Measurements from ENCODE around the gene CRB2.

Gene CRB2

GRCh38 chr9:123331346-123332060 is 24.5 kb upstream of the CRB2 start:
- no peak for DNase-seq

- DNase-seq: peak; percentile 25
Observed at GRCh38 chr9:123333058-123333669, 22.8 kb upstream of the CRB2 start.

- no peak for DNase-seq
Observed at GRCh38 chr9:123334639-123335038, 21.4 kb upstream of the CRB2 start.

DNA sequence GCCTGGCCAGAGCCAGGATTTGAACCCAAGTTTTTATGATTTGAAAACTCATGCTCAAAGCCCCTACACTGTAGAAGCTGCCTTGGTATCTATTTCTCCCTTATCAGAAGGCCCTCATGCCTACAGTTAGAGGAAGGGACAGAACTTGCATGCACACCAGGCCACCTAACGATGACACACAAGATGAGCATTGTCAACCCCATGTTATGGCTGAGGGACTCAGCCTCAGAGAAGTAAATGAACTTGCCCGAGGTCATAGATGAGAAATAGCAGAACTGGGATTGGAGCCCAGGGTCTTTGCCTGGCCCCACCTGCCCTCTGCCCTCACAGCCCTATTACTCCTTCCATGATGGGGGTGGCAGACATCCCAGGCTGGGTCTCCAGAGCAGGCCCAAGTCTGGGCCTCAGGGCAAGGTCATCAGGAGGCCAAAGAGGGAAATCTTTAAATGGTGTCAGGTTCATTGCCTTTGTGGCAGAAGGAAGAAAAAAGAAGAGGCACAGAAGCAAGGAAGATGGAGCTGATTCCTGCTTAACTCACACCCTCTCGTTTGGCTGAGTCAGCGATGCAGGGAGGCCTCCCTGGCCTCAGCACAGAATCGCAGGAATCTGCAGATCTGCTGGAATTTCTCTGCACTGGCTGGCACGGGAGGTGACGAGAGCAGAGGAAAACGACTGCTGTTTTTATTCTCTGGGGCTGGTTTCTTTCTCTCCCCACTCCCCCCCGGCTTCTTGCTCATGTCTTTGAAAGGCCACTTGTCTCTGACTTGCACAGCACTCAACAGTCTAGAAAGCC is 20.6 kb upstream of the CRB2 start:
- DNase-seq: no peak

DNA sequence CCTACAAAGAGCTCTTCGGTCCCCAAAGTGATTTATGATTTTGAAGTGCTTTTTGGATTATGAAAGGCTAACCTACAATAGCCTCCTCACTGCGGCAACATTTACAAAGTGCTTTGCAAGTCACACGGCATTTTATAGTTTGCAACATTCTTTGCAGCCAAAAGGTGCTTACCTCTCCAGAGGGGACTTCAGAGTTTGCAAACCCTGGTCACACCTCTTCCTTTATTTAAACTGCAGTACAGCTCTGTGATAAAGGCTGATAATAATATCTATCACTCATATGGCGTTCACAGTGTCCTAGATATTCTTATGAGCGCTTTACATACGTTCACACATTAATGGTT is 20.0 kb upstream of the CRB2 start:
- DNase-seq: no peak

- DNase-seq: no peak
Observed at GRCh38 chr9:123336449-123336848, 19.5 kb upstream of the CRB2 start.

GRCh38 chr9:123336959-123337358 is 19.0 kb upstream of the CRB2 start:
- no peak for DNase-seq

- no peak for DNase-seq
Observed at GRCh38 chr9:123337971-123338370, 18.0 kb upstream of the CRB2 start.

GRCh38 chr9:123338710-123339665 is 17.0 kb upstream of the CRB2 start:
- peak; percentile 77 for DNase-seq

DNA sequence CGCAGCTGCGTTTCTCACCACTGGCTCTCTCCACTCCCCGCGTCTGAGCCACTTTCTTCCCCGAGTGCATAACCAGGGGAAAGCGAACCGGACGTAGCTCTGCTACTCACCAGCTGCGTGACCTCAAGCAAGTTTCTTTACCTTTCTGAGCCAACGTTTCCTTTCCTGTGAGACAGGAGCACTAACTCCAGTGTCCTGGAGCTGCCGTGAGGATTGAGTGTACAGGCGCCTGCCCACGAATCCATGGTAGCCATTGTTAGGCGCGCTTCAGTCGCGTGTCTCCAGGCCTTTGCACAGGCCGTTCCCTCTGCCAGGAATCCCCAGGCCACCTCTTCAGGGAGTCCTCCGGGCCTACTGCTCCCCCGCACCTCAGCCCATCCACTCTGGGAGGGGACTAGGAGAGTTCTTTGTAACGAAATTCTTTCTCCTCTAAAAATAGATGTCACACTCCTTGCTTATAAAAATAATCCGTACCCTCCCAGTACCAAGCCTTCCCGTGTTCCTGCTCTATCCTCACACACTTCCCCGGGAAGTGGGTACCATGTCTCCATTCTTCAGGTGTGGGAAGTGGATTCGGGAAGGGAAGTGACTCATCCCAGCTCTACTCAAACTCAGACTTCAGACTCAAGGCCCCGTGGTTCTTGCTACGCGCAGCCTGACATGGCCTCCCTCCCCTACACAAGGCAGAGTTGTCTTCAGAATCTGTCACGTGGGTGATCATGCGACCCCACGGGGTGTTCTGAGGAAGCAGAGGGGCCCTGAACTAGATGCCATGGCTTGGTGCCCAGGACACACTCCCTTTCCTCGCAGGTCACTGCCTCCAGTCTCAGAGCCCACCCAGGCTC is 16.1 kb upstream of the CRB2 start:
- peak; percentile 70 for DNase-seq

GRCh38 chr9:123341816-123342215 is 14.2 kb upstream of the CRB2 start:
- no peak for DNase-seq

- DNase-seq: no peak
Observed at GRCh38 chr9:123342247-123342646, 13.8 kb upstream of the CRB2 start.

DNA sequence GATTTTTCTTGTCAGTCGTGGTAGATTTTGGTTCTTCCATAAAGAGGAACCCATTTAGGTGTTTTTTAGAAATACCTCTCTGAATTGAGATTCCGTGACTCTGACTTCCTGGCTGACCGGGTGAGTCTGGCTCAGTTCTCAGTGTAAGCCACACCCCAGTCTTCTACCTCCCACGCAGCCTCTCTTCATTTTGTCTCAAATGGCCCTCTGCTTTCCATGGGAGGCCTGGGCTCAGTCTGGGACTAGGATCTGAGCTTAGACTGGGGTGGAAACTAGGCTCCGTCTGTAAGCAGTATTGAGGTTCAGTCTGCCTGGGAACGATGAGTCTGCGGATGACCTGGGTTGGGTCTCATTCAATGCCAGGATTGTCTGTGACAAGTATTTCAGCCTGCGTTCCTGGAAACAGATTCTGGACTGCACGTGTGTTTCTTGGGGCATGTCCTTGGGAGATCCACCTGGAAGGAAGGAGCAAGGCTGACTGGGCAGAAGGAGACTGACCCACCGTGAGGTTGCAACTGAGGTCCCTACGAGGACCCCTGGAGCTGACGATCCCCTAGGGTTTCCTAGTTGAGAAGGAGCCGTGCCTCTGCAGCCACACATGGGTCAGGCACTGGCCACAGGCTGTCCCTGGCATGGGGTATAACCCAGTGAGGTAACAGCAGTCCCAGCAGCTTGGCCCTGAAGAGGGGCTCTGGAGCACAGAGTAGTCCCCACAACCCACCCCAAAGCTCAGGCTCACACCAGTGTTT is 12.4 kb upstream of the CRB2 start:
- DNase-seq: no peak

DNA sequence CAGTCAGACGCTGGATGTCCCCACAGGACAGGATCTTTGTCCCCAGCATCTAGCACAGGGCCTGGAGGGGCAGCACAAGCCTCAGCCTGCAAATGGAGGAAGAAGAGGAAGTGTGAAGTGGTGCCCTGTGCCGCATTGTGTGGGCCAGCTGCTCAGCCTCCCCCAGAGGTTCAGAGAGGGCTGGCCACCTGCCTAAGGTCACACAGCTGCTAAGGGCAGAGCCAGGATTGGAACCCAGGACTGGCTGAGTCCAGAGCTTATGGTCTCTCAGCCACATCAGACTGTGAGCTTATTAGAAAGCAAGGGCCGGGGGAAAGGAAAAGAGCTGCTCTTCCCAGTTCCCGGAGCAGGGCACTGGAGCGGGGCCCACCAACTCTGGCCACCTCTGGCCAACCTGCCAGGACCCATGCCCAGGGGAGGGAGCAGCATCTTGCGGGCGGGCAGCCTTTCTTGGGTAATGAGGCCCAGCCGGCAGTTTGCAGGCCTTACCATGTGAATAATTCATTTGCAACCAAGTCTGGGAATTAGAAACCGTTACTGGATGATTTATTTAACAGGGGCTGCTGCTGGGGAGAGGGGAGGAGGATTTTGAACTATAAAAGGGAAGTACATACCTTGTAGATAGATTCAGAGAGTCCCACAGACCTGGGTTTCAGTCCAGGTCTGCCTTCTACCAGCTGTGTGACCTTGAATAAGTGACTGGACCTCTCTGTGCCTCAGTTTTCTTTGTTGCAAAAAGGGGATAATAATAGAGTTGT is 11.6 kb upstream of the CRB2 start:
- no peak for DNase-seq

DNA sequence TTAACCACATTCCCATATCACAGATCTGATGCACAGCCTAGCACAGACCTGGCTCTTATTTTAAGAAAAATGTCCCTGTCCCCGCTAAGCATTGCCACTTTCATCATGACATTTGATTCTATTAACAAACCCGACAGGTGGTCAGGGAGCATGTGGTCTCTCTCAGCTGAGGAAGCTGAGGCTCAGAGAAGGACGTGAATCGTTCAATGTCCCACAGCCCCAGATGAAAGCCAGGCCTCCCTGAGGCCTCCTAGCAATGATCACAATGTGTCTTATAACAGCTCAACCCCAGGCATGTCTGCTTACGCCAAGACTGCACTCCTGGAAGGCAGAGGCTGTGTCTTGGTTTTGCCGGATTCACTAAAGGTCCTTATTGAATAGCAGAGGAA is 10.4 kb upstream of the CRB2 start:
- DNase-seq: no peak

- DNase-seq: no peak
Observed at GRCh38 chr9:123346026-123346425, 10.0 kb upstream of the CRB2 start.

DNA sequence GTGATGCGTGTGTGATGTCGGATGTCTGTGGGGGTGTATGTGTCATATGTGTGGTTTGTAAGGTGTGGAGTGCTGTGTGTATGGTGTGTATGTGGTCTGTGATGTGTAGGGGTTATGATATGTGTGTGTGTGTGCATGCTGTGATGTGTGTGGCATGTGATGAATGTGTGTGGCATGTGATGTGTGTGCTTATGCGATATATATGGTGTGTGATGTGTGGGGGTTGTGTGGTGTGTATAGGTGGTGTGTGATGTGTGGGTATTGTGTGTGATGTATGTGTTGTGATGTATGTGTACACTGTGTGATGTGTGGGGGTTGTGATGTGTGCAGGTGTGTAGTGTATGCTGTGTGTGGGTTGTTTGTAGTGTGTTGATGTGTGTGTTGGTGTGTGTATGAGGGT is 9.2 kb upstream of the CRB2 start:
- no peak for DNase-seq

GRCh38 chr9:123347289-123348060 is 8.5 kb upstream of the CRB2 start:
- DNase-seq: no peak

DNA sequence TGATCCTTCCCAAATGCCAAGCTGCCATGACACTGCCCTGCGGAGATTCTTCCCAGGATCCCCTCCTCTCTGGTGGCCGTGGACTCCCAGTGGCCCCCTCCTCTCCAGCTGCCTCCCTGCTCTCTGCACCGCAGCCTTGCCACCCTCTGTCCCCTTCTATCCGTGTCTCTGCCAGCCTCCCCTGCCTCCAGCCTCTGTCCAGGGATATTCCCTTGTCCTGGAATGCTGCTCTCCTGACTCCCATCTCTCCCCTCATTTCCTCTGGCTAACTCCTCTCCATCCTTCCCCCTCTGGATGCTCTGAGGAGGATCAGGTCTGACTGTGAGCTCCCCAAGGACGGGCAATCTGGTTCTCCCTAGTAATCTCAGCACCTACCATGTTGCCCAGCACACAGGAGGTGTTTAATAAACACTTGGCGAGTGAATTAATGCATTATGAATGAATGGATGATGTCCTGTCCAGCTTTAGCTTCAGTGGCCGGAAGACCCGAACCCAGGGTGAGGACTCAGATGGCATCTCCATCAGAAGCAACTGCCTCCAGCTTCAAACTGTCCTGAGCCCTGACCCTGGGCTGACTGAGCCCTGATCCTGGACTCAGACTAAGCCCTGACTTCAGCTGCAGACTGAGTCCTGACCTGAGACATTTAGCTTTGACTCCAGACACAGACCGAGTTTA is 7.5 kb upstream of the CRB2 start:
- DNase-seq: no peak

Data from stimulated activated CD4-positive, alpha-beta T cell treated with anti-CD3 and anti-CD28 coated beads, Interleukin-4, amount 100 ng/mL, for 24 hours (primary cell).